Motor neuron (in vitro differentiated cells): Measurements from ENCODE around the gene NR5A1. TPM values are rescaled to one million over a fixed set of nuclear protein-coding genes. Genes with fewer than 3 reads are reported as not detected.
A peak's percentile ranks its signal among the peaks of the same experiment; 100 is the strongest.

ENCODE experiments used
- ATAC-seq, 8 experiments: fragments of 200-7000 bp; cut with Tn5 transposase; replicated peaks in 6 of 8; 2 replicates each; pipeline ENCODE4 v1.8.0; 2021; ENCODE audit warnings: mild to moderate bottlenecking in 8 of 8, moderate library complexity in 8 of 8
- H3K27ac ChIP-seq, 2 donors: fragments of 250-450 bp; sonication (Bioruptor Pico); 2 replicates each; pipeline ENCODE4 v1.9.0; 2021; ENCODE audit warnings: antibody characterized with exemption in 2 of 2, mild to moderate bottlenecking in 2 of 2, moderate library complexity in 1 of 2
- H3K4me1 ChIP-seq, 2 donors: fragments of 250-450 bp; sonication (Bioruptor Pico); replicated peaks in 1 of 2; 2 replicates each; pipeline ENCODE4 v1.6.1; 2021; ENCODE audit warnings: antibody characterized with exemption in 2 of 2, mild to moderate bottlenecking in 2 of 2, moderate library complexity in 1 of 2
- H3K4me3 ChIP-seq, 5 donors: fragments of 250-450 bp; sonication (Bioruptor Pico); 2 replicates each; pipeline ENCODE4 v1.9.0; 2021; ENCODE audit warnings: antibody characterized with exemption in 5 of 5, mild to moderate bottlenecking in 5 of 5, moderate library complexity in 4 of 5
- WGBS, 10 experiments: fragments of 450-650 bp; shearing (Covaris generic); methylation state at CpG; one replicate each; pipeline ENCODE4 v1.0.0; 2022; 5-methylcytosine and 5-hydroxymethylcytosine counted together
- in situ Hi-C, 9 experiments: fragments of 400-800 bp; cut with MboI; loops; one replicate each; pipeline ENCODE4 v1.15.0; 2021; ENCODE audit warnings: low sequenced_read_pairs in 9 of 9, low pct_unique_long_range_greater_than_20kb in 2 of 9; ENCODE audit not compliant: unreplicated experiment in 9 of 9
- total RNA-seq, 8 experiments: library from RNA; unstranded; fragments of 300-600 nt; gene quantifications; 2 replicates each; pipeline versions ENCODE4 v1.2.3 to v1.2.4, GENCODE V29; 2022

Gene NR5A1
- total RNA-seq, 8 experiments from 2014 or later: 0.05 to 0.62 (median 0.27) TPM; not detected in 2

DNA sequence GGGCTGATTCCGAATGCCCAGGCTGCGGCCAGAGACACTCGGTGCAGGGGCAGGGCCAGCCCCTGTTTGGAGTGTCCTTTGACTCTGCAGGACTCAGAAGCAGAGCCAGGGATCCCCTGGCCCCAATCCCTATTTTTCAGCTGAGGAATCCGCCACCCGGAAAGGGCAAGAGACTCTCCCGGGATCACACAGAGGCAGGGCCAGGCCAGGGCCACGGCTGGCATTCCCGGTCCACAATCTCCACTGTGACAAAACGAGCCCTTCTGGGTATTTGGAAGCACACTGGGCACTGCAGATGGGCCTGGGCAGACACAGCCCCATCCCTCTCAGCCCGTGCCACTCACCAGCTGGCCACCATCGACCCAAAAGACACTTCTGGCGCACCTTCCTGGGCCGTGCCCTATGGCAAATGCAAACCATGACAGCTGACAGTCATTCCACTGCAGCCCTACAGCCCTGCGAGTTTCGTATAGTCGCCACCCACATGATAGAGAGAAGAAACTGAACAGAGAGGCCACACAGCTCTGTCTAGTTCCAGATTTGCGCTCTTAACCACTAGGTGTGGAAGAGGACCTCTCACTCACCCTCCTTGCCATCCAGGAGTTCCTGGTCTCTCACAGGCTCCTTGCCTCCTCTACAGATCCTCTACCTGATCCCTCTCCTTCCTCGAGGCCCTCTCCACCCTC lies 13.3 kb downstream of the NR5A1 start:
- in situ Hi-C loops: no loop called here
- peaks cover 41 to 43% of the 10 kb centered on the region in 2 donors for H3K4me1 ChIP-seq
- no peak overlapping the region for H3K27ac ChIP-seq
- H3K4me3 ChIP-seq: no peak overlapping the region
- ATAC-seq: no peak
- WGBS, 10 experiments: 20 to 97% (median 64%) methylated on average over 2 to 6 of the region's 18 CpGs; no CpG with 5 or more reads in 3 of the 10 experiments

DNA sequence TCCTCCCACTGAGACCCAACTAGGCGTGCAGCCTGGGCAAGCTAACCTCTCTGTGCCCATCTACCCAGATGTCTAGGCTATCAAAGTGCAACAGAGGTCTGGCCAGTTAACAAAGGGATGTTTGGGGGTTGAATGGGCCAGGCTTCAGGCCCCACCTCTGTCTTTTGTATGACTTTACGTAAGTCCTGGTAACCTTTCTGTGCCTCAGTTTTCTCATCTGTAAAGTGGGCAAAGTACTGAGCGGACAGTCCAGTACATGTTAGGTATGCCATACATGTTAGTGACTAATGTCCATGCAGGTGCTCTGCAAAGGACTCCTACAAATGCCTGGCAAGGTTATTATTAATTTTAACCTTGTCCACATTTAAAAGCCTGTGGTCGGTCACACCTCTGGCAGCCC lies 14.0 kb downstream of the NR5A1 start:
- Histone ChIP-seq H3K4me1 (peaks cover 41 to 43% of the 10 kb centered on the region in 2 donors), H3K27ac (no peak overlapping the region), H3K4me3 (no peak overlapping the region)
- WGBS, 10 experiments: 67 to 100% (median 100%) methylated on average over 1 to 2 of the region's 4 CpGs; no CpG with 5 or more reads in 6 of the 10 experiments
- in situ Hi-C loops: no loop called here
- no peak for ATAC-seq

DNA sequence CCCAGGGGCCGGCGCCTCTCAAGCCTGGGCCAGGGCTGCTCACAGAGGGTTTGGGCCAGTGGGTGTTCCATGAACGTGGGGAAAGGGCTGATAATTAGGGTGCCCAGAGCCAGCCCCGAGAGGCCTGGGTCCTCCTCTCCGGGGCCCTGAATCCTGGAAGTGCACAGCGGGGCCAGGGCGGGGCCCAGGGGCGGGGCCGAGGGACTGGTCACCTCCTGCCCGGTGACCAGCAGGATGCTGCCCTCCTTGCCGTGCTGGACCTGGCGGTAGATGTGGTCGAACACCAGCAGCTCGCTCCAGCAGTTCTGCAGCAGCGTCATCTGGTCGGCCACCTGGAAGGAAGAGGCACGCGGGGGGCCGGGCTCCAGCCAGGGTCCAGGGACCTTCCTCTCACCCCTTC lies 14.4 kb downstream of the NR5A1 start:
- Histone ChIP-seq H3K4me1 (peaks cover 41 to 43% of the 10 kb centered on the region in 2 donors), H3K27ac (no peak overlapping the region), H3K4me3 (no peak overlapping the region)
- no peak for ATAC-seq
- 89% methylated on average over 3 of the region's 19 CpGs; no CpG with 5 or more reads in 9 of the 10 experiments for WGBS, 10 experiments
- in situ Hi-C loops: no loop called here

DNA sequence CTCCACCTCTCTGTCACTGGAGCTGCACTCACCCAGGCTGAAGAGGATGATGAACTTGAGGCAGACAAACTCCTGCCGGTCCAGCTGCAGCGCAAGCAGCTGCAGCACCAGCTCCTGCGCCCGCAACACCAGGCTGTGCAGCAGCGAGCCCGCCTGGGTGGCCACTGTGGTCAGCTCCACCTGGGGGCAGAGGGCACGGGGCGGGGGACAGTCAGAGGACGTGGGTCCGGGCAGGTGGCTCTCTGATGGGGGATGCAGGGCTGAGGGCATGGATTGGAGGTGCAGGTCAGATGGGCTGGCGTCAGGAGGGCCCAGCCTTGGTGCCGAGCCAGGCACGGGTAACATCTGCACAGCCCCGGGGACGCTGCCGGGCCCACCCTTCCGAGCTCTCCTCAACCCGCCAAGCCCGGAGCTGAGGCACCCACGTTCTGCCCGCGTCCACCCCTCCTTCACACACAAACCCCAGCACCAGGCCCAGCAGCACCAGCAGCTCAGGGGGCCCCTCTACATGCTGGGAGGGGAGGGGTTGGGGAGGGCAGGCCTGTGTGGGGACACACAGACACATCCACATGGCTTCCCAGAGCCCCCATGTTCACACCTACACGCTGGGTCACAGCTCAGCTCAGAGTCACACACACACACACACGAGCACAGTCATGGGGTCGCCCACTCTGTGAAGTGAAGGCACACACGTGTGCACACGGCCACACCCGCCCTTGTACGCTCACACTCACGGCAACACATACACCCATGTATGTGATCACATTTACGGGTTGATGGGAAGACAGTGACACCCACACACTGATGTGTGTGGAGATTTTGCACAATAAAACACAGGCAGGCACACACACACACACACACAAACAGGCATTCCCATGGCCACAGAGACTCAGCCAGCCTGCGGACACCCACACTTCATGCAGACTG lies 15.9 kb downstream of the NR5A1 start:
- 47 to 100% methylated on average over 1 to 3 of the region's 32 CpGs; no CpG with 5 or more reads in 8 of the 10 experiments for WGBS, 10 experiments
- Histone ChIP-seq H3K4me3 (no peak overlapping the region), H3K4me1 (peaks cover 37 to 39% of the 10 kb centered on the region in 2 donors), H3K27ac (no peak overlapping the region)
- peak in 2 of 8 experiments; percentile 1 to 9 for ATAC-seq
- in situ Hi-C loops: no loop called here

DNA sequence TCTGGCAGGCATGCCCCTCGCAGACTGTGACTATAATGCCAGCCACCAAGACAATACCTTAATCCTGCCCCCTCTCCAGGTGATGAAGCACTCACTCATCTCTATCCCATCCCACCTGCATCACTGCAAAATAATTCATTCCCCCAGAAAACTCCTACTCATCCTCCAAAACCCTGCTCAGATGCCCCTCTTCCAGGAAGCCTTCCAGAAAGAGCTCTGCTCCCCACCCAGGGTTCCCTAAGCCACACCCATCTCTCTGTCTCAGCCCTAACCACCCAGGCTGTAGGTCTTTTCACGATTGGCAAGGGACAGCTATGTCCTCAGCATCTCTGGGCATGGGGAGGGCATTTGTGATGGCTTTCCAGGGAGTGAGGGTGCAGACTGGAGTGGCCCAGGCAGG lies 17.2 kb downstream of the NR5A1 start:
- Histone ChIP-seq H3K27ac (no peak overlapping the region), H3K4me1 (peaks cover 26 to 29% of the 10 kb centered on the region in 2 donors), H3K4me3 (no peak overlapping the region)
- WGBS, 10 experiments: 20 to 80% (median 60%) methylated on average over 1 of the region's 2 CpGs; no CpG with 5 or more reads in 5 of the 10 experiments
- in situ Hi-C loops: no loop called here
- no peak for ATAC-seq

DNA sequence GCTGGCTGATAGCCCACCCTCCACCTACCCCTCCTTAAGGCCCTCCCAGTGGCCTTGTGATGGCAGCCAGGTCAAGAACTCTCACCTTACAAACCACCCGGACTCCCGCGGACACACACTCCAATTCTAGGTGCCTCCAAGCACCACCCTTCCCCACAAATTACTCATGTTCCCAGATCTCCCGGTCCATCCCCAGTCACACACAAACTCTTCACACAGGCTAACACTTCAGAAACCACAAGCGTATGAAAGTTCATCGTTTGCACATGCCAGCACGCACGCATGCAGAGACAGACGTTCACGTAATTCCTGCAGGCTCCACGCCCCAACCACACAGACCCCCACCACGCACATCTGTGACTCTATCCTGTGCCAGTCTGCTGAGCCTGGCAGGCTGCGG lies 18.0 kb downstream of the NR5A1 start:
- WGBS, 10 experiments: 8 to 100% (median 87%) methylated on average over 1 to 9 of the region's 13 CpGs; no CpG with 5 or more reads in 7 of the 10 experiments
- Histone ChIP-seq H3K27ac (no peak overlapping the region), H3K4me3 (no peak overlapping the region), H3K4me1 (peaks cover 21 to 29% of the 10 kb centered on the region in 2 donors)
- ATAC-seq: peak in 1 of 8 experiments; percentile 45
- in situ Hi-C loops: no loop called here

DNA sequence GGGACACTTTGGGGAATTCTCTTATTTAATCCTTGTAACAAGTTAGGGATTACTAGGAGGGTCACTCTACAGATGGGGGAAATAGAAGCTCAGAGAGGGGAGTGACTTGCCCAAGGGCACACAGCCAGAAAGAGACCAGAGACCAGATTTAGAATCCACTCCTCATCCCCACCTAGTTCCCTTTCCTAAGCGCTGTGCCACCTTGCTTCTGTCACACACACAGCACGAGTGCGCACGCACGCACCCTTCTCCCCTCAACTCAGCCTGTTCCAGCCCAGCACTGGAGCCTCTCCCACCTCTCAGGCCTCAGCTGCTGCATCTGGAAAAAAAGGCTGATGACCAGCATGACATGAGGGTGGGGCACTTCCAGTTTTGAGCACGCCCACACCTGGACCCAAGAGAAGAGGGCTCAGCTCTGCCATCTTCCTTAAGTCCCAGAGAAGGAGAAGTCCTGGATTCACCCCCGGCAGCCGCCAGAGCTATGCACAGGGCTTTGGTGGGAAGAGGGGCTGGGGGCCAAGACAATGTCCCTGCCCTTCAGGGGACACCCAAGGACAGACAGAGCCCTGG lies 18.5 kb downstream of the NR5A1 start:
- in situ Hi-C loops: no loop called here
- ATAC-seq: peak in 1 of 8 experiments; percentile 28
- Histone ChIP-seq H3K27ac (no peak overlapping the region), H3K4me3 (no peak overlapping the region), H3K4me1 (peaks cover 21 to 29% of the 10 kb centered on the region in 2 donors)
- WGBS, 10 experiments: 85 to 100% (median 94%) methylated on average over 1 to 6 of the region's 8 CpGs; no CpG with 5 or more reads in 5 of the 10 experiments

DNA sequence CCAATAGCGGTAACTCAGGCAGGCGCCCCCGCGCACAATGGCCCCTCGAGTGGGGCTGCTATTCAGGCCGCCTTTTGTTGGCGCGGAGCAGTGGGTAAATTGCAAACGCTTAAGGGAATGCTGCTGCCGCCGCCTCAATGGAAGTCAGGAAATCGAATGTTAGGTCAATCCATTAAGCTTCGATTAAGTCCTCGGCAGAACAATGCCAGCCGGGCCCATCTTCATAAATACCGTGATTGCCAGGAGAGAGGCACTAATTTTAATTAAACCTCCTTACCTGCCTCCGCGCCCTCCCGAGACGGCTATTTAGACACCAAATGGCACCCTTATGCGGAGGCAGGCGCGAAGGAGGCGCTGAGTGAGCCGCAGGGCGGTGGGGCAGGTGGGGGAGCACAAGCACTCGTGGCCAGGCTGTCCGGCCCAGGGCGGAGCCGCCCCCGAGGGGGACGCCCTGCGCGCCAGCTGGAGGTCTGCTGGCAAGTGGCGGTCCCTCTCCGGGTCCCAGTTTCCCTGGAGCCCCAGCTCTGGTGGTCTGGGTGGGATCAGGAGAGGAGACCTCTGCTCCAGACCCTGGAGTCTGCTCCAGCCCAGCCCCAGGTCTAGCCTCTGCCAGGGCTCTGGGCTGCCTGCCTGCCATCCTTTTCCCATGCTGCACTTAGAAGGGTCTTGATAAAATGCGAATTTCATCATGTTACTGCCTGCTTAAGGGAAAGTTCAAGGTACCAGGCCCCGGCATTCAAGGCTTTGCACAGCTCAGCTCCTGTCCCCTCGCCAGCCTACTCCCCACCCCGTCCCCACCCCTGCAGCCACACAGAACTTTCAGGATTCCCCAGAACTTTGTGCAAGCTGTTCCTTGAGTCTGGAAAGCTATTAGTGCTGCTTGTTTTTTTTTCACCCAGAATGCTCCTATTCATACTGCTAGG lies 19.7 kb downstream of the NR5A1 start:
- Histone ChIP-seq H3K4me1 (peaks cover 21 to 26% of the 10 kb centered on the region in 2 donors), H3K4me3 (no peak overlapping the region), H3K27ac (peak overlapping the region in 1 of 2 donors; percentile 50)
- 0 to 43% (median 20%) methylated on average over 1 to 15 of the region's 40 CpGs; no CpG with 5 or more reads in 1 of the 10 experiments for WGBS, 10 experiments
- peak in 5 of 8 experiments; percentile 23 to 42 (median 38) for ATAC-seq
- in situ Hi-C loops: no loop called here

DNA sequence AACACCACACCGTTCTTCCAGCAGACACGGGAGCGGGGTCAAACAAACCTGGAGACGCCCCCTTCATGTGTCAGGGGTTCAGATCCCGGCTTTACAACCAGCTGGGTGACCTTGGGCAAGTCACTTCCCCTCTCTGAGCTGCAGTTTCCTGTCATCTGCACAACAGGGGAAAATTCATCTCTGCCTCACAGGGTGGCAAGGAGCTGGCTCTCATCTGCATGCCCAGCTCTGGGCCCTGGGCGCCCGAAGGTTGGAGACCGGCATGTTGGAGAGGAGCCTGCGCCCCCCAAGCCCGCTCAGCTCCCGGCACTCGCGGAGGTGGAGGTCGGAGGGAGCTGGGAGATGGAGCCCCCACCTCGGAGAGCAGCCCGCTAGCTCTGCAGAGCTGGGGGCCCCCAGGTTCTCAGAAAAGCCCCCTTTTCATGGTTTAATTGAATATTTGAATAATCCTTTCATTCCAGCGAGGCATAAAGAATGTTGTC lies 20.4 kb downstream of the NR5A1 start:
- H3K4me1 ChIP-seq: peaks cover 21 to 30% of the 10 kb centered on the region in 2 donors
- in situ Hi-C loops: no loop called here
- no peak overlapping the region for H3K27ac ChIP-seq
- WGBS, 10 experiments: 0 to 100% (median 39%) methylated on average over 1 to 7 of the region's 17 CpGs; no CpG with 5 or more reads in 2 of the 10 experiments
- H3K4me3 ChIP-seq: no peak overlapping the region
- peak in 1 of 8 experiments; percentile 5 for ATAC-seq

DNA sequence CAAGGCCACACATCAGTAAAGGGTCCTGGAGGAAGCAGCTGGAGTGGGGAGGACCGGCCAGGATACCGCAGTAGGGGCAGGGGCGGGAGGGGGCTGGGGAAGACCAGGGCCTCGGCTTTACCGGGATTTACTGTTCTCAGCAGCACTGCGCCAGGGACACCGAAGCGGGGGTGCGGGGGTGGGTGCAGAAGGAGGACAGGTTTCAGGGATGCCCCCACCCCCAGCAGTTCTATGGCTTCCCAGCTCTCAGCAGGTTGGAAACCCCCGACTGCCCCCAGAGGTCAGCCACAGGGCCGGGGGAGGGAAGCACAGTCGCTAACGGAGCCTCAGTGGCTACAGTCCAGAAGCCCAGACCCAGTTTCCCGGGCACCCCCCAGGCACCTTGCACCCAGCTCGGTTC lies 21.3 kb downstream of the NR5A1 start:
- no peak for ATAC-seq
- Histone ChIP-seq H3K27ac (no peak overlapping the region), H3K4me3 (no peak overlapping the region), H3K4me1 (peaks cover 16 to 24% of the 10 kb centered on the region in 2 donors)
- in situ Hi-C loops: no loop called here
- no CpG with 5 or more reads among the region's 15 CpGs for WGBS, 10 experiments

DNA sequence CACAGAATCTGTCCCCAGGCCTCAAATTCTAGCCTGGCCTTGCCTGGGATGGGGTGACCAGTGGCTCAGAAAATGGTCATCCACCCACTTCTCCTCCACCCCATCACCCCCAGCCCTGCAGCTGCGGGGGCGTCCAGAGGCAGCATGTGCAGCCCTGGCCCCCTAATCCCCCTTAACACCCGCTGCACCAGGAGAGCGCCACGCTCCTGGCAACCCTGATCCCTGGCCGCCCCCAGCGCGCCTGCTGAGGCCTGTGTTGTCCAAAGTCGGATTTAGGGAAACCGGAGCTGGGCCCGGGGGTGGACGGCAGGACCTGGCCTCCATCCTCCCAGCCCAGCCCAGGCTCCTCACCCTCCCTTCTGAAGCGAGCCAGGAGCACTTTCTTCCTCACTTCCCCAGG lies 22.0 kb downstream of the NR5A1 start:
- H3K4me1 ChIP-seq: peaks cover 9 to 17% of the 10 kb centered on the region in 2 donors
- WGBS, 10 experiments: 92% methylated on average over 2 of the region's 13 CpGs; no CpG with 5 or more reads in 9 of the 10 experiments
- H3K27ac ChIP-seq: no peak overlapping the region
- in situ Hi-C loops: no loop called here
- ATAC-seq: no peak
- H3K4me3 ChIP-seq: no peak overlapping the region

DNA sequence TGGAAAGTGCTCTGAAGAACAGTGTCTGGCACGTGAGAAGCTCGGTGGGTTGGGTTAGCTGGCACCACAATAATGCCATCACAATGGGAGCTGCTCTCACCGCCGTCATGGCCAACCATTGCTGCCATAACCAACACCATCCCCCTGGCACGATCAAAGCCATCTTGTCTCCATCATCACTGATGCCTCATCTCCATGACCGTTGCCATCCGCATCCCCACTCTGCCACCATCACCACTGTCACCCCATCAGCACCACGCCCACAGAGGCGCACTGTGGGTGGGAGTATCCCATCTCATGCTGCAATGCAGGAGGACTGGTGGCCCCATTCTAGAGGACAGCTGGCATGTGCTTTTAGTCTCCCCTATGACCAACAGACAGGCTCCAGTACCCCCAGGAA lies 23.7 kb downstream of the NR5A1 start:
- no peak overlapping the region for H3K27ac ChIP-seq
- 94 to 100% (median 100%) methylated on average over 1 to 4 of the region's 9 CpGs; no CpG with 5 or more reads in 6 of the 10 experiments for WGBS, 10 experiments
- ATAC-seq: no peak
- H3K4me3 ChIP-seq: no peak overlapping the region
- in situ Hi-C loops: no loop called here
- H3K4me1 ChIP-seq: peaks cover 11 to 17% of the 10 kb centered on the region in 2 donors
